ENCODE measurements around the gene FZR1. TPM values are rescaled to one million over a fixed set of nuclear protein-coding genes. Genes with fewer than 3 reads are reported as not detected.

The FZR1 gene
- total RNA-seq, 4 donors from 2014 or later: 29.1 to 107 (median 35.3) TPM

GRCh38 chr19:3533563-3534216 is 27.6 kb downstream of the FZR1 start:
- peaks cover 0 to 37% (median 14%) of the 10 kb centered on the region in 4 donors for H3K36me3 ChIP-seq
- intact Hi-C loops (cut with DNase I; ENCODE audit: low total_unique reads): no loop called here
- H3K4me1 ChIP-seq: no peaks in the 10 kb centered on the region
- TF ChIP-seq EP300 (IDR thresholded peaks at IDR 0.05; ENCODE audit: low read depth) (no peak), CTCF (IDR thresholded peaks at IDR 0.05) (no peak), POLR2AphosphoS5 (IDR thresholded peaks at IDR 0.05) (no peak), POLR2A (IDR thresholded peaks at IDR 0.05) (no peak)
- in situ Hi-C loops (cut with MboI; ENCODE audit: low pct_ligation_motif_present in 1 of 4, low pct_unique_long_range_greater_than_20kb in 1 of 4, low sequenced_read_pairs in 3 of 4): no loop called here
- H3K4me3 ChIP-seq: no peak overlapping the region
- no peaks in the 10 kb centered on the region for H3K9me3 ChIP-seq
- no peak for DNase-seq
- no peak overlapping the region for H3K27ac ChIP-seq
- H3K27me3 ChIP-seq: no peaks in the 10 kb centered on the region
- 89% methylated on average over 12 of the region's 12 CpGs; no CpG with 5 or more reads in 1 of the 2 donors for WGBS, 2 donors (ENCODE audit: low coverage in 1 of 2)

- Histone ChIP-seq H3K4me1 (no peaks in the 10 kb centered on the region), H3K27ac (no peak overlapping the region), H3K36me3 (peaks cover 0 to 37% (median 14%) of the 10 kb centered on the region in 4 donors), H3K4me3 (no peak overlapping the region), H3K9me3 (no peaks in the 10 kb centered on the region), H3K27me3 (no peaks in the 10 kb centered on the region)
- 90% methylated on average over 29 of the region's 38 CpGs; no CpG with 5 or more reads in 1 of the 2 donors for WGBS, 2 donors (ENCODE audit: low coverage in 1 of 2)
- in situ Hi-C loops (cut with MboI; ENCODE audit: low pct_ligation_motif_present in 1 of 4, low pct_unique_long_range_greater_than_20kb in 1 of 4, low sequenced_read_pairs in 3 of 4) (no loop called here), intact Hi-C loops (cut with DNase I; ENCODE audit: low total_unique reads) (no loop called here)
- no peak for TF ChIP-seq POLR2AphosphoS5 (IDR thresholded peaks at IDR 0.05)
- TF ChIP-seq CTCF (IDR thresholded peaks at IDR 0.05): no peak
- no peak for TF ChIP-seq POLR2A (IDR thresholded peaks at IDR 0.05)
- no peak for DNase-seq
Observed at GRCh38 chr19:3534375-3535234, 28.5 kb downstream of the FZR1 start.

- H3K36me3 ChIP-seq: peaks cover 0 to 37% (median 14%) of the 10 kb centered on the region in 4 donors
- H3K9me3 ChIP-seq: no peaks in the 10 kb centered on the region
- no peak overlapping the region for H3K4me3 ChIP-seq
- no peak for DNase-seq
- intact Hi-C loops (cut with DNase I; ENCODE audit: low total_unique reads) (no loop called here), in situ Hi-C loops (cut with MboI; ENCODE audit: low pct_ligation_motif_present in 1 of 4, low pct_unique_long_range_greater_than_20kb in 1 of 4, low sequenced_read_pairs in 3 of 4) (no loop called here)
- no peaks in the 10 kb centered on the region for H3K4me1 ChIP-seq
- no peak for TF ChIP-seq POLR2A (IDR thresholded peaks at IDR 0.05)
- TF ChIP-seq POLR2AphosphoS5 (IDR thresholded peaks at IDR 0.05): no peak
- TF ChIP-seq CTCF (IDR thresholded peaks at IDR 0.05): no peak
- no peak for TF ChIP-seq EP300 (IDR thresholded peaks at IDR 0.05; ENCODE audit: low read depth)
- no peaks in the 10 kb centered on the region for H3K27me3 ChIP-seq
- no peak overlapping the region for H3K27ac ChIP-seq
- 97% methylated on average over 8 of the region's 9 CpGs; no CpG with 5 or more reads in 1 of the 2 donors for WGBS, 2 donors (ENCODE audit: low coverage in 1 of 2)
Observed at GRCh38 chr19:3535235-3535535, 29.1 kb downstream of the FZR1 start.

GRCh38 chr19:3535563-3535965 is 29.5 kb downstream of the FZR1 start:
- no peak for DNase-seq
- intact Hi-C loops (cut with DNase I; ENCODE audit: low total_unique reads): no loop called here
- no peak overlapping the region for H3K27ac ChIP-seq
- WGBS, 2 donors (ENCODE audit: low coverage in 1 of 2): 86% methylated on average over 14 of the region's 14 CpGs; no CpG with 5 or more reads in 1 of the 2 donors
- H3K9me3 ChIP-seq: no peaks in the 10 kb centered on the region
- TF ChIP-seq EP300 (IDR thresholded peaks at IDR 0.05; ENCODE audit: low read depth): no peak
- no peak for TF ChIP-seq CTCF (IDR thresholded peaks at IDR 0.05)
- no peak for TF ChIP-seq POLR2A (IDR thresholded peaks at IDR 0.05)
- TF ChIP-seq POLR2AphosphoS5 (IDR thresholded peaks at IDR 0.05): no peak
- H3K4me1 ChIP-seq: no peaks in the 10 kb centered on the region
- in situ Hi-C loops (cut with MboI; ENCODE audit: low pct_ligation_motif_present in 1 of 4, low pct_unique_long_range_greater_than_20kb in 1 of 4, low sequenced_read_pairs in 3 of 4): no loop called here
- H3K27me3 ChIP-seq: no peaks in the 10 kb centered on the region
- H3K4me3 ChIP-seq: no peak overlapping the region
- H3K36me3 ChIP-seq: peaks cover 0 to 37% (median 14%) of the 10 kb centered on the region in 4 donors

Data from transverse colon (tissue), 4 donors.